LNCAP (cell line): ENCODE results near the gene AGPAT3.

Experiments used
- CTCF ChIP-seq: fragments of 450-650 bp; IDR thresholded peaks from 2 replicates; pipeline ENCODE4 v1.5.1; 2017; ENCODE audit warnings: mild to moderate bottlenecking

The AGPAT3 gene

DNA sequence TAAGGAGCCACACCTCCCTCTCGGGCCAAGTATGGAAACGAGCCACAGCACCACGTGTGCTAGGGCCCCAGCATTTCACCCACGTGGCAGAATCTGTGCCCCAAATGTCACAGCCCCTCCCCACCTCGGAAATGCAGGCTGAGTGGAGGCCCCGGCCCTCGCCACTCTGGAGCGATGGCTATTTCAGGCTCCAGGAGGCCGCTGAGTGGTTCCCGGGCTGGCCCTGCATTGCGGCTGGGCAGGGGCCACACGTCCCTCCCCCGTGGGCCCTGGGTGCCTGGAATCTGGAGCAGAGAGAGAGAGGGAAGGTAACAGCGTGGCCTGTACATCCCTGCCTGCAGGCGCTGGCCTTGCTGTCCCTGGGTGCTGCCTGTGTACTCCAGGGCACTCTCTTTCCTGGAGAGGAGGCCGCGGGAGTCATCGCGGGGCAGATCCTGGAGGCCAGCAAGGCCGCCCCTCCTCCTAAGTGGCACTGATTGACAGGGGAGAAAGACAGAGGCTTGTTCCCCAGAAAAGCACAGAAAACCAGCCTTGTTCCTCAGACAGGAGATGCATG is 79.1 kb downstream of the AGPAT3 start:
- no peak for TF ChIP-seq CTCF

- no peak for TF ChIP-seq CTCF
These were observed 79.7 kb downstream of the AGPAT3 start for GRCh38 chr21:43944757-43945156.

- TF ChIP-seq CTCF, result no peak
These were observed 83.9 kb downstream of the AGPAT3 start for GRCh38 chr21:43948740-43949498.

DNA sequence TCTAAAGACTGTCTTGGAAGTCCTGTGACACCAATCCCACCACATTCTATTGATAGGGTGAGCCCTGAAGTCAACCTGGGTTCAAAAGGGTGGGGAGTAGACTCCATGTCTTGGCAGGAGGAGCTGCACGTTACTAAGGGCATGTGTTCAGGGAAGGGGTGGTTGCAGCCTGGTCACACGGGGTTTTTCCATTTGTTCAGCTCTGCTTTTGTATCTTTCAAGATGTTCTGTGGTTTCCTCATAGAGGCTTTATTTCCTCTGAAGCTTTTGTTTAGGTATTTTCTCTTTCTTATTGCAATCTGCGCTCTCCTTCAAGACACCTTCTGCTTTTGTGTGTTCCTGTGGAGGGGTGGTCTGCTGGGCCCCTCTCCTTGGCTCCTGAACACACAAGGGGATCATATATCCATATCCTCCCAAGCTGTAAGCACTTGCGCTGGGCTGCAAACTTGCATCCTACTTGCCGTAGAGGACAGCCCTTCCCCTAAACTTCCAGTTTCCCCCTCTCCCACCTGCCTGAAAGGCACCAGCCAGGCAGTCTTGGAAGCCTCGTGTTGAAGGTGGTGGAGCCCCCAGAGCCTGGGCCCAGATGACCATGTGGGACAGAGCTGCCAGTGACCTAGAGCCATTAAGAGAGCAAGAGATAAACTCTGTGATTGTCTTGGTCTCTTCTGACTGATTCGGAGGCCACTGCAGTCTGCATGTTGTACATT is 84.6 kb downstream of the AGPAT3 start:
- no peak for TF ChIP-seq CTCF

- no peak for TF ChIP-seq CTCF
These were observed 85.5 kb downstream of the AGPAT3 start for GRCh38 chr21:43950481-43950880.

DNA sequence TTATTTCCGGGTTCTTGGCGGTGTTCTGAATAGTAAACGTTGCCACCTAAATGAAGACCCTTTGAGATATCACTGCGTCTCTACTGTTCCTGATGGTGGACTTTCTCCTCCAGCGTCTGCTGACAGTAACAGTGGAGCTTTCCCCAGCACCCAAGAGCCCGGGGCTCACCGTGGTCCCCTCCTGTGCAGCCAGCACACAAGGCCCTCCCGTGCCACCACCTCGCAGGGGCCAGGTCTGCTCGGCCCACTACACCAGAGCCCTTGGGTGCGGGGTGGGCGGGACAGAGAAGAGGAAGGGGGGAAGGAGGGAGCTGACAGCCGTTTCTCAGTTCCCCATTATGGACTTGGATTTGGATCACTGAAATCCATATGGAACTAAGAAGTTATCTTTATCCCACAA is 85.9 kb downstream of the AGPAT3 start:
- TF ChIP-seq CTCF, result no peak

- TF ChIP-seq CTCF, result no peak
These were observed 87.1 kb downstream of the AGPAT3 start for GRCh38 chr21:43951911-43952703.
